K562 (cell line): ENCODE measurements around the gene ZNF276.

Experiments used
- CBFA2T3 ChIP-seq: fragments of 450-650 bp; IDR thresholded peaks from 2 replicates; pipeline ENCODE4 v1.6.1; 2017
- CTCF ChIP-seq, 3 experiments: IDR thresholded peaks in 2 of 3; conservative IDR thresholded peaks in 1 of 3; 2 replicates each; pipeline ENCODE4 v1.5.1; 2011 to 2012; ENCODE audit warnings: low read length in 3 of 3, mild to moderate bottlenecking in 3 of 3, control low read depth in 2 of 3, improper control_type of control experiment in 1 of 3, inconsistent platforms in 1 of 3, low read depth in 1 of 3, mixed read lengths in 1 of 3, moderate library complexity in 1 of 3; ENCODE audit not compliant: insufficient read depth in 2 of 3
- CUX1 ChIP-seq: fragments of 200-800 bp; sonication (Bioruptor generic); IDR thresholded peaks from 2 replicates; pipeline ENCODE4 v1.6.1; 2016; ENCODE audit warnings: missing genetic modification characterization, missing compliant biosample characterization
- MEF2A ChIP-seq: IDR thresholded peaks from 2 replicates; pipeline ENCODE4 v1.6.1; 2011; ENCODE audit warnings: low read depth, mild to moderate bottlenecking, low read length, moderate library complexity; ENCODE audit not compliant: control insufficient read depth
- MNT ChIP-seq, 2 experiments: fragments of 450-650 bp; conservative IDR thresholded peaks; 2 replicates each; pipeline ENCODE4 v1.6.1; 2017; ENCODE audit warnings: mild to moderate bottlenecking in 2 of 2, moderate library complexity in 2 of 2
- RHOXF2B ChIP-seq: fragments of 250-450 bp; sonication (Bioruptor Pico); conservative IDR thresholded peaks from 2 replicates; pipeline ENCODE4 v1.5.1; 2021
- SMAD1 ChIP-seq: fragments of 150-350 bp; IDR thresholded peaks from 2 replicates; pipeline ENCODE4 v1.6.1; 2014; ENCODE audit warnings: low read length, low read depth; ENCODE audit not compliant: partially characterized antibody
- SP2 ChIP-seq: IDR thresholded peaks from 2 replicates; pipeline ENCODE4 v1.6.1; 2011; ENCODE audit warnings: mild to moderate bottlenecking, low read depth, low read length, moderate library complexity; ENCODE audit not compliant: poor library complexity, severe bottlenecking; ENCODE audit errors: extremely low read depth
- ZNF431 ChIP-seq: sonication (generic); formaldehyde crosslinking; IDR thresholded peaks from 2 replicates; pipeline ENCODE4 v1.8.0; 2022; ENCODE audit warnings: mild to moderate bottlenecking, missing genetic modification reagents

GRCh38 chr16:89716916-89717687, 4.2 kb upstream of the ZNF276 start:
- no peak for TF ChIP-seq CBFA2T3
- no peak for TF ChIP-seq MEF2A
- TF ChIP-seq ZNF431 (CRISPR knock-in tag): no peak
- no peak for TF ChIP-seq SMAD1
- no peak for TF ChIP-seq CTCF (IDR thresholded peaks at IDR 0.05 in 2 of 3, conservative IDR thresholded peaks at IDR 0.05 in 1 of 3; ENCODE audit: insufficient read depth in 2 of 3, low read depth in 1 of 3, low read length in 3 of 3)
- no peak for TF ChIP-seq CUX1 (CRISPR knock-in tag)
- no peak for TF ChIP-seq MNT (conservative IDR thresholded peaks at IDR 0.05)
- no peak for TF ChIP-seq SP2
- no peak for TF ChIP-seq RHOXF2B (CRISPR knock-in tag)
